ENCODE results near the gene NEDD4L. TPM values are rescaled to one million over a fixed set of nuclear protein-coding genes. Genes with fewer than 3 reads are reported as not detected.

Gene NEDD4L
- total RNA-seq, 6 experiments from 2014 or later: 11.2 to 28.1 (median 15.7) TPM

DNA sequence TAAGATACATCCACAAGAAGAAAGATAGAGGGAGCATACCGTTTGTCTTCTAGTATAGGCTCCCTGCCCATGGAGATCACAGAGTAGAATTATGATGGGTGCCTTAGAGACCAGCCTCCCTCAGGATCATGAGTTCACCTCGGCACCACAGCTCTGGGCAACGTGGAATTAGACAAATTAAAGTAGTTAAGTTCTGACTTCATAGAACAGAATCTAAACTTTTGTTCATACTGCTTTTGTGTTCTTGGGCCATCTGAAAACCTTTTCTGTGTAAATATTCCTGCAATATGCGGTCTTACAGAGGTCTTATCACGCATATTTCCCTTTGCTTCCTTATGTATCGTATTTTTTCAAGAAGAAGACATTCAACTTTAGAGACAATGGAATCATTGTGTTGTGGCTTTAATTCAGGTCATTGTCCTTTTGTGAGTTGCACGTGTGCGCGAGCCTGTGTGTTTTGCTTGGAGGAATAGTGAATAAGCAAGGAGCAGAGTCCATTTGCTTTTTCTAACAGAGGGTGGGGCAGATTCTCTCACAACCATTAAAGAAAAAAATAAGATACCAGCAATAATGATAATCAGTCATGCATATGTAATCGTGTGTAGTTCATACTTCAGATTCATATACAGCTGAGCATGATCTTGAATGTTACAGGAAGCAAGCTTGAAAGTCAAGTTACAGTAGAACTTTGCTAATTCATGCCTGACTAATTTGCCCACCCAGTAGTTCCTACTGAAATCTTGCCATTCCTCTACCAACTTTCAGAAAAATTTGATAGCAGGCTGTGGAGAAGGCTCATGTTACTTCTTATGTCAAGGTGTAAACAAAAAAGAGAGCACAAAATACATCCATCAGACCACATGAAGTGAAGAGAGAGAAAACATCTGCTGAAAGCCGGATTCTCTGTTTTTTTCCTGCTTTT is 243.6 kb downstream of the NEDD4L start:
- TF ChIP-seq, protein P1, sequence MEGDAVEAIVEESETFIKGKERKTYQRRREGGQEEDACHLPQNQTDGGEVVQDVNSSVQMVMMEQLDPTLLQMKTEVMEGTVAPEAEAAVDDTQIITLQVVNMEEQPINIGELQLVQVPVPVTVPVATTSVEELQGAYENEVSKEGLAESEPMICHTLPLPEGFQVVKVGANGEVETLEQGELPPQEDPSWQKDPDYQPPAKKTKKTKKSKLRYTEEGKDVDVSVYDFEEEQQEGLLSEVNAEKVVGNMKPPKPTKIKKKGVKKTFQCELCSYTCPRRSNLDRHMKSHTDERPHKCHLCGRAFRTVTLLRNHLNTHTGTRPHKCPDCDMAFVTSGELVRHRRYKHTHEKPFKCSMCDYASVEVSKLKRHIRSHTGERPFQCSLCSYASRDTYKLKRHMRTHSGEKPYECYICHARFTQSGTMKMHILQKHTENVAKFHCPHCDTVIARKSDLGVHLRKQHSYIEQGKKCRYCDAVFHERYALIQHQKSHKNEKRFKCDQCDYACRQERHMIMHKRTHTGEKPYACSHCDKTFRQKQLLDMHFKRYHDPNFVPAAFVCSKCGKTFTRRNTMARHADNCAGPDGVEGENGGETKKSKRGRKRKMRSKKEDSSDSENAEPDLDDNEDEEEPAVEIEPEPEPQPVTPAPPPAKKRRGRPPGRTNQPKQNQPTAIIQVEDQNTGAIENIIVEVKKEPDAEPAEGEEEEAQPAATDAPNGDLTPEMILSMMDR (IDR thresholded peaks at IDR 0.05): no peak
- no peak for DNase-seq
- Mint-ChIP-seq H3K4me3 (no peak overlapping the region), H3K27ac (no peak overlapping the region), H3K4me1 (ENCODE audit: low read depth) (peaks cover 46% of the 10 kb centered on the region), H3K27me3 (ENCODE audit: insufficient read depth) (peaks cover 3% of the 10 kb centered on the region; the same call in 1 of the 2 replicates), H3K36me3 (ENCODE audit: low read depth) (peaks cover 4% of the 10 kb centered on the region; the same call in 1 of the 2 replicates), H3K9me3 (no peaks in the 10 kb centered on the region)

- DNase-seq: peak; percentile 58
- no peaks in the 10 kb centered on the region for H3K27me3 Mint-ChIP-seq (ENCODE audit: insufficient read depth)
- TF ChIP-seq, protein P1 (IDR thresholded peaks at IDR 0.05): no peak
- H3K36me3 Mint-ChIP-seq (ENCODE audit: low read depth): peaks cover 4% of the 10 kb centered on the region; the same call in 1 of the 2 replicates
- peak overlapping the region; percentile 17; the same call in 1 of the 2 replicates for H3K4me3 Mint-ChIP-seq
- 0 out of 2 replicates have a peak overlapping the region, but pooled peaks have one; percentile 40 for H3K27ac Mint-ChIP-seq
- H3K9me3 Mint-ChIP-seq: no peaks in the 10 kb centered on the region
- H3K4me1 Mint-ChIP-seq (ENCODE audit: low read depth): peaks cover 46% of the 10 kb centered on the region
These were observed 245.1 kb downstream of the NEDD4L start for GRCh38 chr18:58288921-58289797.

DNA sequence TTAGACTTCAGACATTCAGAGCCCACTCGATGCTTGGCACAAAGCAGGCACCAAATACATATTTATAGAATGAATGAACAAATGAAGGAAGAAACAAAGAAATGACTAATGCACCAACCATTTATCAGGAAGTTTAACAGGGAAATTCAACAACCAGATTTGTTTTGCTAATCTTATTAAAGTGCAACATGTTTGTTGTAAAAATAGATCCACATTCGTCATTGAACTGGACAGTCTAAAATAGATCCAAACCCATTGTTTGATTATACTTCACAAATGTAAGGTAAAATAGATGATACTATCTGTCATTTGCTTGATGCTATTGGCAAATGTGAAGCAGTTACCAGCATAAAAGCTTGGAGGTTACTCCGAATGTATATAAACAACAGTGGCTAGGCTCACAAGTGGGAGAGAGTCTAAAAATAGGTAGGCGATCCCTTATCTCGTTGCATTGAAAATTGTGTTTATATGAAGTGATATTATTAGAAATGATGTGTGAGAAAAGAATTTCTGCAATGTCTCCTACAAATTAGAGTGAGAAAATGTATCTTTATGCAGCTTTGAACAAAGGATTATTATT is 246.2 kb downstream of the NEDD4L start:
- Mint-ChIP-seq H3K27ac (peak overlapping the region; percentile 56), H3K9me3 (no peaks in the 10 kb centered on the region), H3K4me1 (ENCODE audit: low read depth) (peaks cover 46% of the 10 kb centered on the region)

GRCh38 chr18:58291131-58291530 is 247.1 kb downstream of the NEDD4L start:
- peaks cover 46% of the 10 kb centered on the region for H3K4me1 Mint-ChIP-seq (ENCODE audit: low read depth)

More for the DNA sequence above, 246.2 kb downstream of the NEDD4L start:
- peaks cover 4% of the 10 kb centered on the region; the same call in 1 of the 2 replicates for H3K36me3 Mint-ChIP-seq (ENCODE audit: low read depth)
- peak overlapping the region; percentile 23 for H3K4me3 Mint-ChIP-seq
- H3K27me3 Mint-ChIP-seq (ENCODE audit: insufficient read depth): no peaks in the 10 kb centered on the region
- TF ChIP-seq, protein P1 (IDR thresholded peaks at IDR 0.05): no peak
- peak; percentile 28 for DNase-seq

More at GRCh38 chr18:58291131-58291530, 247.1 kb downstream of the NEDD4L start:
- Mint-ChIP-seq H3K4me3 (no peak overlapping the region), H3K9me3 (no peaks in the 10 kb centered on the region), H3K36me3 (ENCODE audit: low read depth) (peaks cover 4% of the 10 kb centered on the region; the same call in 1 of the 2 replicates), H3K27ac (0 out of 2 replicates have a peak overlapping the region, but pooled peaks have one; percentile 56), H3K27me3 (ENCODE audit: insufficient read depth) (no peaks in the 10 kb centered on the region)
- DNase-seq: no peak
- TF ChIP-seq, protein P1 (IDR thresholded peaks at IDR 0.05): no peak
